Measurements from ENCODE around the gene RIOK2.

Gene RIOK2

DNA sequence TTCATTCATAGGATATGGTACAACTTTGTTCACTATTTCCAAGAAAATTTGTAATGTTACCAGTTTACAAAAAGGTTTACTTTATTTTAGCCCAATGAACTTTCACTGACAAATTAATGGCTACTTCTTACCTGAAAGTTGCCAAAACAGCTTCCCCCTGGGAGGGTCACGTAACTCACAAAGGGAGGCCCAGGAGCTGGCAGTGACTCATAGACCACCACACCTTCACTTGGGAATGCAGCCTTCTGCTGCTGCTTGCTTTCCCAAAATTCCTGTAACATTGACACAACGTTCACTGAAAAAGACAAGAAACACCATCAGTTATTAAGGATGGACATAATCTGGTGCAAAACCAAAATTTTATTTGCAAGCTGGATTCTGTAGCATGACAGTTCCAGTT lies 58.7 kb downstream of the RIOK2 start:
- TF ChIP-seq TEAD4 (IDR thresholded peaks at IDR 0.05), result no peak
- TF ChIP-seq RAD21 (IDR thresholded peaks at IDR 0.05; ENCODE audit: low read depth), result no peak
- no peak for TF ChIP-seq YY1 (IDR thresholded peaks at IDR 0.05; ENCODE audit: low read depth)
- TF ChIP-seq, protein P1, sequence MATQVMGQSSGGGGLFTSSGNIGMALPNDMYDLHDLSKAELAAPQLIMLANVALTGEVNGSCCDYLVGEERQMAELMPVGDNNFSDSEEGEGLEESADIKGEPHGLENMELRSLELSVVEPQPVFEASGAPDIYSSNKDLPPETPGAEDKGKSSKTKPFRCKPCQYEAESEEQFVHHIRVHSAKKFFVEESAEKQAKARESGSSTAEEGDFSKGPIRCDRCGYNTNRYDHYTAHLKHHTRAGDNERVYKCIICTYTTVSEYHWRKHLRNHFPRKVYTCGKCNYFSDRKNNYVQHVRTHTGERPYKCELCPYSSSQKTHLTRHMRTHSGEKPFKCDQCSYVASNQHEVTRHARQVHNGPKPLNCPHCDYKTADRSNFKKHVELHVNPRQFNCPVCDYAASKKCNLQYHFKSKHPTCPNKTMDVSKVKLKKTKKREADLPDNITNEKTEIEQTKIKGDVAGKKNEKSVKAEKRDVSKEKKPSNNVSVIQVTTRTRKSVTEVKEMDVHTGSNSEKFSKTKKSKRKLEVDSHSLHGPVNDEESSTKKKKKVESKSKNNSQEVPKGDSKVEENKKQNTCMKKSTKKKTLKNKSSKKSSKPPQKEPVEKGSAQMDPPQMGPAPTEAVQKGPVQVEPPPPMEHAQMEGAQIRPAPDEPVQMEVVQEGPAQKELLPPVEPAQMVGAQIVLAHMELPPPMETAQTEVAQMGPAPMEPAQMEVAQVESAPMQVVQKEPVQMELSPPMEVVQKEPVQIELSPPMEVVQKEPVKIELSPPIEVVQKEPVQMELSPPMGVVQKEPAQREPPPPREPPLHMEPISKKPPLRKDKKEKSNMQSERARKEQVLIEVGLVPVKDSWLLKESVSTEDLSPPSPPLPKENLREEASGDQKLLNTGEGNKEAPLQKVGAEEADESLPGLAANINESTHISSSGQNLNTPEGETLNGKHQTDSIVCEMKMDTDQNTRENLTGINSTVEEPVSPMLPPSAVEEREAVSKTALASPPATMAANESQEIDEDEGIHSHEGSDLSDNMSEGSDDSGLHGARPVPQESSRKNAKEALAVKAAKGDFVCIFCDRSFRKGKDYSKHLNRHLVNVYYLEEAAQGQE (IDR thresholded peaks at IDR 0.05; ENCODE audit: low read depth), result no peak
- no peak for TF ChIP-seq FOXM1 (IDR thresholded peaks at IDR 0.05; ENCODE audit: borderline replicate concordance, low read depth)
- TF ChIP-seq USF1 (IDR thresholded peaks at IDR 0.05), result no peak

DNA sequence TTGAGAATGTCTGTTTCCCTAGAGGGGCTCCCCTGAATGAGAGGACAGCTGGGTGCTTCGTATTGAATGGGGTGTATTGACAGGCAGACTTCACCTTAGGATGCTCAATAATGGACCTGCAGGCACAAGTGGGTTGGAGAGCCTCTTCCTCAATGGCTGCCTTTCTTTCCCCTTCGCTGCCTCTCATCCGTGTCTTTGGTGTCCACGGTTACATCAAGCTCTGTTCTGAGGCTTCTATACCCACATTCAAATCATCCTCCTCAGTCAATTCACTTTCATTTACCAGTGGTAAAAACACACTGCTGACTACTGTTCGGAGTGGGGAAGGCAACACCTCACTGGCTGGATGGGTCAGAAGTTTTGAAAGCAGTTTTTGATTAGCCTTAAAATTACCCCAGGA lies 61.2 kb downstream of the RIOK2 start:
- TF ChIP-seq ZBTB7A (IDR thresholded peaks at IDR 0.05; ENCODE audit: low read depth) (no peak), EGR1 (IDR thresholded peaks at IDR 0.05) (no peak), CREB1 (IDR thresholded peaks at IDR 0.05; ENCODE audit: low read depth) (no peak), NFIC (IDR thresholded peaks at IDR 0.05) (no peak), YY1 (IDR thresholded peaks at IDR 0.05; ENCODE audit: low read depth) (no peak), EP300 (IDR thresholded peaks at IDR 0.05; ENCODE audit: borderline replicate concordance) (no peak), FOXM1 (IDR thresholded peaks at IDR 0.05; ENCODE audit: borderline replicate concordance, low read depth) (no peak), TCF12 (IDR thresholded peaks at IDR 0.05; ENCODE audit: low read depth) (no peak), RAD21 (IDR thresholded peaks at IDR 0.05; ENCODE audit: low read depth) (no peak), CEBPB (IDR thresholded peaks at IDR 0.05) (no peak), TEAD4 (IDR thresholded peaks at IDR 0.05) (no peak), USF1 (IDR thresholded peaks at IDR 0.05) (no peak), TAF1 (IDR thresholded peaks at IDR 0.05; ENCODE audit: low read depth) (no peak)
- TF ChIP-seq, protein P2, sequence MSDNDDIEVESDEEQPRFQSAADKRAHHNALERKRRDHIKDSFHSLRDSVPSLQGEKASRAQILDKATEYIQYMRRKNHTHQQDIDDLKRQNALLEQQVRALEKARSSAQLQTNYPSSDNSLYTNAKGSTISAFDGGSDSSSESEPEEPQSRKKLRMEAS (IDR thresholded peaks at IDR 0.05), result no peak

DNA sequence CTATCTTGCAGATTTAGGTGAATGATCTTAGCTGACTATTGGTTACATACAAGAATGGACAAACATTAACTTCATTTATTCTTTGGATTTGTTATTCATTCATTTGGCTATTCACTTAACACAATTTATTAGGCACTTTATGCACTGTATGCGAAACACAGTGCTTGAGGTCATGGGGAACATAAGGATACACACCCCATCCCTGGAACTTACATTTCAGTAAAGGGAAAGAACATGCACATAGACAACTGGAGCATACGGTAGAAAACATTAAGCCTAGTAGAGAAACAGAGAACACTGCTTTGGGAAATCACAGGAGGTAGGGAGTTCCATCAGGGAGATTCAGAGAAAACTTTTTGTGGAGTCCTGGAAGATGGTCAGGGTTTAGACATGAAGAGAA lies 62.9 kb downstream of the RIOK2 start:
- TF ChIP-seq ZBTB7A (IDR thresholded peaks at IDR 0.05; ENCODE audit: low read depth), result no peak
- TF ChIP-seq FOXM1 (IDR thresholded peaks at IDR 0.05; ENCODE audit: borderline replicate concordance, low read depth), result no peak
- TF ChIP-seq USF1 (IDR thresholded peaks at IDR 0.05), result no peak
- no peak for TF ChIP-seq EP300 (IDR thresholded peaks at IDR 0.05; ENCODE audit: borderline replicate concordance)
- TF ChIP-seq TAF1 (IDR thresholded peaks at IDR 0.05; ENCODE audit: low read depth), result no peak
- TF ChIP-seq EGR1 (IDR thresholded peaks at IDR 0.05), result no peak
- TF ChIP-seq TEAD4 (IDR thresholded peaks at IDR 0.05), result no peak
- TF ChIP-seq RAD21 (IDR thresholded peaks at IDR 0.05; ENCODE audit: low read depth), result no peak

DNA sequence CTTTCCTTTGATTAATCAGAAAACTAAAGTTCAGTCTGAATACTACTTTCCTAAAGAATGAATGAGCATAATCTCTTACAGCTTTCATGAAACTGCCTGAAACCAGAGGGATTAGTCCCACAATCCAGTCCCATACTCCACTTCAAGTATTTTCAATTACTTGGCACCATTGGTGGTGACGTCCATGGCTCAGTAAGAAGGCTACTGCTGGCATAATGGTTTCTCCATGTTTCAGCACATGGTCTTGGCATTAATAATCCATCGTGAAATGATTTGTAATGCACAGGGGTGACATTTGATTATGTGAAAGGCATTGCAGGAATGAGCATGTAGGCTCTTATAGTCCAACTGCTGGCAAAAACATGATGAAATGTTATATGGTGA lies 64.0 kb downstream of the RIOK2 start:
- TF ChIP-seq RAD21 (IDR thresholded peaks at IDR 0.05; ENCODE audit: low read depth) (no peak), NFIC (IDR thresholded peaks at IDR 0.05) (no peak), FOXM1 (IDR thresholded peaks at IDR 0.05; ENCODE audit: borderline replicate concordance, low read depth) (no peak), USF1 (IDR thresholded peaks at IDR 0.05) (no peak), EGR1 (IDR thresholded peaks at IDR 0.05) (no peak), TCF12 (IDR thresholded peaks at IDR 0.05; ENCODE audit: low read depth) (no peak), YY1 (IDR thresholded peaks at IDR 0.05; ENCODE audit: low read depth) (no peak), EP300 (IDR thresholded peaks at IDR 0.05; ENCODE audit: borderline replicate concordance) (no peak), ZBTB7A (IDR thresholded peaks at IDR 0.05; ENCODE audit: low read depth) (no peak), CEBPB (IDR thresholded peaks at IDR 0.05) (no peak), TEAD4 (IDR thresholded peaks at IDR 0.05) (no peak), CREB1 (IDR thresholded peaks at IDR 0.05; ENCODE audit: low read depth) (no peak), TAF1 (IDR thresholded peaks at IDR 0.05; ENCODE audit: low read depth) (no peak)
- TF ChIP-seq, protein P1 (IDR thresholded peaks at IDR 0.05; ENCODE audit: low read depth), result no peak
- TF ChIP-seq, protein P2 (IDR thresholded peaks at IDR 0.05), result no peak

GRCh38 chr5:97118261-97119006 lies 64.6 kb downstream of the RIOK2 start:
- no peak for TF ChIP-seq USF1 (IDR thresholded peaks at IDR 0.05)
- TF ChIP-seq RAD21 (IDR thresholded peaks at IDR 0.05; ENCODE audit: low read depth), result no peak
- no peak for TF ChIP-seq NFIC (IDR thresholded peaks at IDR 0.05)
- no peak for TF ChIP-seq CREB1 (IDR thresholded peaks at IDR 0.05; ENCODE audit: low read depth)
- no peak for TF ChIP-seq CEBPB (IDR thresholded peaks at IDR 0.05)
- no peak for TF ChIP-seq FOXM1 (IDR thresholded peaks at IDR 0.05; ENCODE audit: borderline replicate concordance, low read depth)
- TF ChIP-seq EGR1 (IDR thresholded peaks at IDR 0.05), result no peak
- TF ChIP-seq TAF1 (IDR thresholded peaks at IDR 0.05; ENCODE audit: low read depth), result no peak
- TF ChIP-seq YY1 (IDR thresholded peaks at IDR 0.05; ENCODE audit: low read depth), result no peak
- no peak for TF ChIP-seq TCF12 (IDR thresholded peaks at IDR 0.05; ENCODE audit: low read depth)
- TF ChIP-seq, protein P1 (IDR thresholded peaks at IDR 0.05; ENCODE audit: low read depth), result no peak
- no peak for TF ChIP-seq EP300 (IDR thresholded peaks at IDR 0.05; ENCODE audit: borderline replicate concordance)
- TF ChIP-seq, protein P2 (IDR thresholded peaks at IDR 0.05), result no peak

Data from Ishikawa (cell line).